Measurements from ENCODE around the gene EPHB3.

GRCh38 chr3:184563561-184563925, 2.0 kb downstream of the EPHB3 start:
- TF ChIP-seq CTCF (IDR thresholded peaks at IDR 0.05) (no peak), POLR2A (IDR thresholded peaks at IDR 0.05) (no peak)
